DMS153 (cell line): ENCODE measurements around the gene MRPL17.
"Not testable (repeated sequence)": the region's sequence is repeated elsewhere in the genome, so short reads cannot be mapped to it uniquely, and the experiment has no call there.

Experiments used
- DNase-seq: peaks from one replicate; lab custom pipeline; 2025; lab: John Stamatoyannopoulos, UW

MRPL17 gene

DNA sequence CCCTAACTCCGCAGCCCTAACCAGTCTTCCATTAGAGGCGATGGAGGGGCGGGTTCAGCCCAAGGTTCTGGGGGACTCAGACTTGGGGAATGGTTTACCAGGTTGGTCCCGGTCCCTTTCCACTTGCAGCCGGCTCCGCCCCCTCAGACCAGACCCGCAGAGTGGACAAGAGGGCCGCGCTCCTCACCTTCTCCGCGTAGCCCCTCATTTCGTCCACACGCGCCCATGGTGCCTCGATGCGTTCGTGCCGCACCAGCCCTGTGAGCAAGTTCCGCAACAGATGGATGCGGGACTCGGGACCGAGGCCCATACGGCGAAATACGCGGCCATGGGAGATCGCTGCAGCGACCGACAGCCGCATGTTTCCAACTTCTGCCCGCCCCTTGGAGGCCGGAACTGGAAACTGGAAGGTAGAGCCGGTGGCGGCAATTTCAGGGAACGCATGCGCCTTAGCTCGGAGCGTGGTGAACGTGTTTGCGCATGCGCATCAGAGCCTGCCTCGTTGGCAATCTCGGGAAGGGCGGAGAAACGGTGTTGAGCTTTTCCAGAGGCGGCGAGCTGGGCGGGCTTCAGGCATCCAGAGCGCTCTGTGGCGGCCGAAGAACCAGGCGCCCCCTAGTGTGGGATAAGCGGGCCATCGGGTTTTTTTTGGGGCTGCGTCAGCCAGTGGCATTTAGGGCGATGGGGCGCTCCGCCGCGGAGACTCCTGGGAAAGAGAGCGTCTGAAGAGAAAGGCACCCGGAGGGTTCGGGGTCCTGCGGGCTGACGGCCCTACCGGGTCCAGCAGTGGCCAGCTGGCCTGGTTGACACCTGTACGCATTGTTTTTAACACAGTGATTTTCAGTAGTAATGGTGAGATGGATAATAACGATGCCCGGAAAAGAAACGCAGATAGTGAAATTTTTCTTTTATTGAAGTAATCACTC, at the start of gene MRPL17:
TSS of gene MRPL17 (minus strand) at position 405 of the 926 bp plus-strand sequence. CDS start at position 361, 44 bp downstream.
- DNase-seq = peak; percentile 98

DNA sequence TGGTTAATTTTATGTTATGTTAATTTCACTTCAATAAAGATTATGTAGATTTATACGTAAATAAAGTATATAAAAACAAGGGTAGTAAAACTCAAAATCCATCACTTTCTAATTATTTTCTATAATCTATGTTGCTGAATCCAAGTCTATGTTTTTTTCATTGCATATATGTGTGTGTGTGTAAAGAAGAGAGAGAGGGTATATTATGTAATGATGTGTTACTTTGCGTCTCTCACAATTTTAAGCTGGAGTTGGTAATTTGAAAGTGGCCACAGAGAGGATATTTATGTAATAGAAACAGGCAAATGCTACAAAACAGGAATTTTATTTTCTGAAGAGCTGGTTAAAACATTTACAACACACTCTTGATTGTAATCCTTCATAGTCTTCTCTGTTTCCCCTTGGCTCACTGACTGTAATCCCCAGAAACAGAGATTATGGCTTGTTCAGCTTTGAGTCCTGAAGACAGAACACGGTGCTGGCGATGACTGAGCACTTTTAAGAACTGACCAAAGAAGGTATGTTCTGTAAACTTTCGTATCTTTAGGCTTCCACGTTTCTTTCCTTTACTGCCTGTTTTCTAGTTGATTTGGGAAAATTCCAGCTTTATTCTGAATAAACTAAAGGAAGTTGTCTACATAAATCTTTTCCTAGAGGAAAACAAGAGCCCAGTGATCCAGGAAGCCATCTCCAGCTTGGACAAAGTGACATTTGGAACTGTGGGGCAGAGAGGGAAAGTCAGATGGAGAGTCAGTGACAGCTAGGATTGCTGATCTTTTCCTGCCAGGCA, 45.0 kb upstream of the MRPL17 start:
- DNase-seq = no peak

DNA sequence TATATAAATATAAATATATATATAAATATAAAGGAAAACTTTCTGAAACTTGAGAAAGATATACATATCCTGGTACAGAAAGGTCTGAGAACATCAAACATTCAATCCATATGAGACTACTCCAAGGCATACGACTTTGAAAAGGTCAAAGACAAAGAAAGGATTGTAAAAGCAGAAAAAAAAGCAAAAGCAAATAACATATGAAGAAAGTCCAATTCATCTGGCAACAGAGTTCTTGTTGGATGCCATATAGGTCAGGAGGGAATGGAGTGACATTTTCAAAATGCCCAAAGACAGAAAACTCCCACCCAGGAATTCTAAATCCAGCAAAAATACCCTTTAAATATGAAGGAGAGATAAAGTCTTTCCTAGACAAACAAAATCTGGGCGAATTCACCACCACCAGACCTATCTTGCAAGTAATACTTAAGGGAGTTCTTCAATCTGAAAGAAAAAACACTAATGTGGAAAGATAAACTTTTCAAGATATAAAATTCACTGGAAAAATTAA, 42.3 kb upstream of the MRPL17 start:
- DNase-seq = no peak

DNA sequence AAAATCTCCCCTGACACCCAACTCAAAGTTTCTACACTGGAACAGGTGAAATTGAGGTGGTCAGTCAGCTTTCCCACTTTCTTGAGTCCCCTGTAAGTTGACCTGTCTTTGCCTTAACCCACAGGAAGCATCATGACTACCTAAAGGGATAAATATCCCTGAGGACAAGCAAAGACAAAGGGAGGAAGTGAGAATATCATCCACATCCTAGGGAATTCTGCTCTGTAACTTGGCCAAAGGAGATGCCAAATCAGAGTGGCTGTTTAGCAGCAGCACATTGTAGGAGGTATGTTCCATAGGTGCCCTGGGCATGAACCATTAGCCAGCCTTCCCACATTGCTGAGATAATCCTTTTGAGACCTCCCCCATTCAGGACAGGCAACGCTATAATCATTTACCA, 40.9 kb upstream of the MRPL17 start:
- DNase-seq = no peak

DNA sequence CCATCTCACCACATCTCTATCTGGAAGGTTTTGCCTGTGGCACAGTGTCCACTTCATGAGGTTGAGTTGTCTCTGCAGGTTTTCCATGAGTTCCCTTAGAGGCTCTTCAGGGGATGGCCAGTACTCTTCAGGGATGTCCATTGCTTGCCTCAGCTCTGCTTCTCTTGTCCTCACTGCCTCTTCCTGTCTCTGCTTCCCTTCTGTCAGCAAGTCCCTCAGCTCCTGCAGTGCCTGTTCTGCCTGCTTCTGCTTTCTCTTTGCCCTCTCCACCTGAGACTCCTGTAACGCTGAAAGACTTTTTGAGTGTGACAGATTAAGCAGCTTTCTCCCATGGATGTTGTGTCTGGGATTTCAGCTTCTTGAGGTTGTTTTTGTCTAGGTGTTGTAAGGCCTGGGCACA, 38.2 kb upstream of the MRPL17 start:
- no peak for DNase-seq

DNA sequence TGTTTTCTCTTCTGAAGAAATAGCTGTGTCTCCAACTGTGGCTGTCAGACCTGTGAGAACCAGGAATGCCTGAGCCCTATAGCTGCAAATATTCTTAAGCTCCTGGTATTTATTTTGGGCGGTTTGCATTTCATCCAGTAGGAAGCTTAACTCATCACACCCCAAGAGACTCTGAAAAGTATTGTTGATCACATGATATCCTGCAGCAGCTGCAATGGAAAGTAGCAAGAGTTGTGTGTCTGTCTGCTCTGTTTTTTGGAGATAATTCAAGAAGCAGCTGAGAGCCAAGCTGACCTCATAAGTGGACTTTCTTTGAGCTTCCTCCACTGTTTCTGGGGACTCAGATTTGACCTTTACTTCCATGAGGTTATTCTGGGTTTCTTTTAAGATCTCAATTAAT, 36.4 kb upstream of the MRPL17 start:
- DNase-seq = no peak

DNA sequence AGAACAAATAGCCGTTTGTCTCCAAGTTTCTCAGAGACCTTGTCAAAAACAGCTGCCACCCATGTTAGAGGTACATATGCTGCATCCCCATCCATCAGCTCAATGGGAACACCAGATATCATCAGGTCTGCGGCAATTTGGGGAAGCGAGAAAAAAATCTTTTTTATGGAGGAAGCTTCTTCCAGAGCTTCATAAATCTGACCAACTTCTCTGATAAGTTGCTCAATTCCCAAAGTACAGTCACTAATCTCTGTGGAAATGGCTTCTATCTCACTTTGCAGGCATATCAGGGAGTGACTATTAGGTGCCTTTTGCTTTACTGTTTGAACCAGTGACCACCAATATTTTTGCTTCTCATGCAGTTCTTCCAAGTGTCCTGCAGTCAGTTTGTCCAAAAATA, 34.3 kb upstream of the MRPL17 start:
- no peak for DNase-seq

DNA sequence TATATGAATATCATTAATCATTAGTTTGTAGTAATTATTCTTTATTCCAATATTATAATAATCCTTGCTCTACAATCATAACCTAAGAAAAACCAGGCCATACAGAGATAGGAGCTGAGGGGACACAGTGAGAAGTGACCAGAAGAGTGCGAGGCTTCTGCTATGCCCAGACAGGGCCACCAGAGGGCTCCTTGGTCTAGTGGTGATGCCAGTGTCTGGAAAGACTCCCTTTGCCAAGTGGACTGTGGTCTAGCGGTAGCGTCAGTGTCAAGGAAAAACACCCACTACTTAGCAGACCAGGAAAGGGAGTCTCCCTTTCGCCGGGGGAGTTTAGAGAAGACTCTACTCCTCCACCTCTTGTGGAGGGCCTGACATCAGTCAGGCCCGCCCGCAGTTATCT, 28.4 kb upstream of the MRPL17 start:
- not testable (repeated sequence) for DNase-seq

DNA sequence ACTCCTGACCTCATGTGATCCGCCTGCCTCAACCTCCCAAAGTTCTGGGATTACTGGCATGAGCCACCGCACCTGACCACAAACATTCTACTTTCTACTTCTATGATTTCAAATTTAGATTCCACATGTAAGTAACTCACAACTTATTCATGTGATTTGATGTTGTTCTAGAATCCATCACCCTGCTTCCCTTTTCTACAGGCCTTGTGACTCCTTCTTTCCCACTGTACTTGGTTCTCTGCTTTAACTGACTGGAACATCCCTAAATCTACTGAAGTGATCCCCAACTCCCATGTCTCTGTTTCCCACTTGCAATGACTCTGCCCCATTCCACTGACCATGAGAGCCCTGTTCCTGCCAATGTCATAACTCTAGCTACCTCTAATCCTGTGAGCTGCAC, 25.7 kb upstream of the MRPL17 start:
- DNase-seq = no peak

DNA sequence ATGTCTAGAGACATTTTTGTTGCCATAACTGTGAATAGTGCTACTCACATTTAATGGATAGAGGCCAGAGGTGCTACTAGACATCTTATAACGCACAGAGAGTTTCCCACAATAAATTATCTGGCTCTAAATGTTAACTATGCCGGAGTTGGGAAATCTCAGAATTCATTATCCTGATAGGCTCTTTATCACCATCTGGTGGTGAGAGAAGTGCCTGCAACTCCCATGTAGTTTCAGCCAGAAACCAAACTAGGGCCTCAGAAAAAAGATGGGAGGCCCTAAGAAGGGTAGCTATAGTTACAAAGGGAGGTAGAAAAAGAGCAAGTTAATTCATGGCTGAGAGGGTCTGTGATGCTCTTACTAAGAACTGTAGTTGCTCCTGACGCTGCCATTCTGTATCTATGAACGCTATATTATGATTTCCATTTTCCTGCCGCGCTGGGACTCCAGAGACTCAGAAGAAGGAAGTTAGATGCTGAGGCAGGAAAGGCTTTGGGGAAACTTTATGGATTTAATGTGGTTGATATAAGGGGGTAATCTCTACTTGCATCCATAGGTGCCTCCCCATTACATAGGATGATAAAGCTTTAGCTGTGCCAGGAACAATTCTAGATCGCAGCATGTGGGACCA, 22.9 kb upstream of the MRPL17 start:
- peak; percentile 4 for DNase-seq

DNA sequence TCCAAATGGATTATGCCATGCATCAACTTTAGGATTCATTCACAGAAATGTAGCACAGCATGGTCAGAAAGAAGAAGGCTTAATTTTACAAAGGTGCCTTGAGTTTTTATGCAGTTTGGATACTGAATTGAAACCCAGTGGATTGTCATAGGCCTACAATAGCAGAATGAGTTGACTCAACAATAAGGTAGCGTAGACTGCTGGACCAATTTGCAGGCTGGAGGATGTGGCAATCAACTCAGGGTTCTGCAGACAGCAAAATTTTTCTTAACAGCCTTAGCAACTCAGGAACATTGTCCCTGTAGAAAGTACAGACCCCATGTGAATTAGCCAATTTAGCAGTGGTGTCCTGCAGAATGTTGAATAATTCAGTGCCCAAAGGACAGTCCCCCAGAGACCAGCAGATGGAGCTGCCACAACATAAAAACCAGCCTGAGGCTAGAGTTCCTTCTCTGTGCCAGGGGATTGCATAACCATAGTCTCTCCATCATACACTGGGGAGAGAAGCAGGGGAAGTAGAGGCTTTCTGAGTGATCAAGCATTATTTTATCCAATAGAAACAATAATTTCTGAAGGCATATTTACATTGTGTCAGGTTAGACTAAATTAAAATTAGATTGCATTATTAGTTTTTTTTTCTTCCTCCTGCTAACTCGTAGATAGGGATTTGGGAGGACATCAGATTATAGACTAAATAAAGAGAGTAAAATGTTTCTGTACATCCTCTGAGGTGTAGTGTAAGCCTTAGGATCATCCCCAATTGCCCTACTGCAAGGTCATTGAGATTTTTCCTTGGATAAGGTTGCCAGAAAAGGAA, 20.3 kb upstream of the MRPL17 start:
- no peak for DNase-seq

DNA sequence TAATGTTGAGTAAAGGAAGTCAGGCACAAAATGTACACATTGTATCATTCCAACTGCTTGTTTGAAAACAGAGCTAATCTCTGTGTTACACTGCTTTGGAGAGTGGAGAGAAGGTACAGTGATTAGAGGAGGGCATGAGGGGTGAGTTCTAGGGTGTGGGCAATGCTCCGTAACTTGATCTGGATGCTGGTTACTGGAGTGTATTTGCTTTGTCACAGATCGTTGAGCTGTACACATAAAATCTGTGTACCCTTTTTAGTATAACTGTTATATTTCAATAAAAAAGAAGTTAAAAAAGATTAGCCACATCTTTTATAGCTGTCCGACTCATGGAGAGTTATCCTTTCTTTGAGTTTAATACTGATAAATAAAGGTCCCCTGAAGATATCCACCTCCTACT, 18.8 kb upstream of the MRPL17 start:
- DNase-seq = not testable (repeated sequence)

DNA sequence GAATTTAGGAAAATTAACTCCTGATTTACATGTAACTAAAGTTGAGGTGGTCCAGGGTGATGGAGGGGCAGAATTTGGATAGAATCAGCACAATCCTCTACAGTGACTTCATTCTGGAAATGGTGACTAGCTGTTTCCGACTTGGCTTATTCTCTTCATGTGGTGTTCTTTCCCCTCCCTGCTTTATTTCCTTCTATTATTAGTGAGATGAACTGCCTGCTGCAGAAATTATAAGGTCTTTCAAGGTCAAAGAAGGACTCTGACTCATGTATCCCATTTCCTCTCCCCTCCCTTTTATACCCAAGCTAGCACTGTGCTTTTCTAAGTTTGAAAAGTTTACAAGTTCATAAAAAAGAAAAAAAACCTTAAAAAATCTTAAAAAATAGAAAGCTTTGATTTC, 12.2 kb upstream of the MRPL17 start:
- no peak for DNase-seq

DNA sequence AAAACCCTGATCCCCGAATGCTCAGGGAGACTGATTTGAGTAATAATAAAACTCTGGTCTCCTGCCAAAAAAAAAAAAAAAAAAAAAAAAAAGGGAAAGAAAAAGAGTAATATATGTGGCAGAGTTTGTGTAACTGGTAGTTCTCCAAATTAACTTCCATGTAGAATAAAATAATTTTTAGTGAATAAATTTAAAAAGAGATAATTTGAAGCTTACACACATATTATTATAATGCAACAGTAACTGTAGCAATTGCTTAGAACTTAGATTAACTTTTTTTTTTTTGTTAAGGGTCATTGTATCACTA, 11.0 kb upstream of the MRPL17 start:
- DNase-seq = no peak

DNA sequence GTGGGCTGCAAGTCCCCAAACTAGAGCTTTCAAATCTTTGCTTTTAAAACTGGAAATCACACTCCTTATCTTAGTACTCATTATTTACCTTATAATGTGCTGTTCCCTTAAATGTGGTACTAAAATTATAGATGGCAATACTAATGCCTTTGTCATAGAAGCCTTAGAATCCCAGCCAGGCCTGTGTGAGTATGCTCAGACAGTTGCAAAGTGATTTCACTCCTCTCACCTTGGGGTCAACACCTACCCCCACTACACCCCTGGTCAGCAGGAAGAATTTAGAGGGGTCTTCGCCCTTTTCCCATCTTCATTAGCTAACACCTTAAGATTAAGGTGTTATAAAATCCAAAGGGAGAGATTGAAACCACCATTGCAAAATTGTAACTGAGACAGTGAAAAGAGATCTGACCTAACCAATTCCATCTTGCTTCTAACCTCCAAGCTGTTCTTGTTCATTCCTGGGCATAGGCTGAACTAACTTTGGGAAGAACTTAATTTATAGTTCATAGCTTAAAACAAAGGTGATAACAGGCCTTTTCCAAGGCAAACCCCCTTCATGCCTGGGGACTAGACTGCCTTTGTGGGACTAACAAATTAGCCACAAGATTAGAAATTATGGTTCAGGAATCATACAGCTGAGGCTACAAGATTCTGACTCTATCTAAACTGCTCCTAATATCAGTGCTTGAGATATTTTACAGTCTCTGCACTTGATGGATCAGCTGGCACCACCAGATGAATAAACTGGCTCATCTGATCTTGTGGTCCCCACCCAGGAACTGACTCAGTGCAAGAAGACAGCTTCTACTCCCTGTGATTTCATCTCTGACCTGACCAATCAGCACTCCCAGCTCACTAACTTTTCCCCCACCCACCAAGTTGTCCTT, 10.4 kb upstream of the MRPL17 start:
- DNase-seq = no peak

DNA sequence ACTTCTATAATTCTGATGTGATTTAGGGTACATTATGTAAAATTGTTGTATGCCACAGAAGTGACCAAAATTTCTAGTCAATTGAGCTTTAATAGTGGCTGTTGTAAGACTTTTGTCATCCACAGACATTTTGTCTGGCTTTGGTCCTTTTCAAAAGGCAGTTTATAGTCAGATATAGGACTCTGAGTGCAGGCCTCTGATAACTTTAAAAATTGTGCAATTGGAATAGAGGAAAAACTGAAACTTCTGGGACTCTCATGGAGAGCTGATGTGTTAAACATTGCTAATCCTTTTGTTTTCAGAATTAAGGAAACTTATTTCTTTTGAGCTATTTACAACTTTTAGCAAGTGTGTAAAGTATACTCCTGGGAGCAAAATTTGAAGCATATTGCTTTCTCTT, 9.0 kb upstream of the MRPL17 start:
- DNase-seq = no peak

DNA sequence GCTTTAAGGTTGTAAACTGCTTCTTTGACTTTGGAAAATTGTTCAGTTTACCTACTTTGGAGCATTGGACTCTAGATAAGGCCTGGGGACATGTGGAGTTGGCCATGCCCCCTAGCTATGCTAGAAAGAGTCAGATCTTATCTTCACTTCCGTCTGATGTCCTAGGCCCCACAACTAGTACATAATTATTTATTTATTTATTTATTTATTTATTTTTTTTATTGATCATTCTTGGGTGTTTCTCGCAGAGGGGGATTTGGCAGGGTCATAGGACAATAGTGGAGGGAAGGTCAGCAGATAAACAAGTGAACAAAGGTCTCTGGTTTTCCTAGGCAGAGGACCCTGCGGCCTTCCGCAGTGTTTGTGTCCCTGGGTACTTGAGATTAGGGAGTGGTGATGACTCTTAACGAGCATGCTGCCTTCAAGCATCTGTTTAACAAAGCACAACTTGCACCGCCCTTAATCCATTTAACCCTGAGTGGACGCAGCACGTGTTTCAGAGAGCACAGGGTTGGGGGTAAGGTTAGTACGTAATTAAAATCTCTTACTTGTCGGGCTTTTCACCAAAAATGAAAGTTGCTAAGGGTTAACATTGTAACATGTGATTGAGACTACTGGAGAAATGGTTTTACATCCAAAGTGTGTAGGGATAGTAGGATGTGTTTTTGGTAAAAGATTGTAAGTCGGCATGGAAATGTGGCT, 7.4 kb upstream of the MRPL17 start:
- not testable (repeated sequence) for DNase-seq

DNA sequence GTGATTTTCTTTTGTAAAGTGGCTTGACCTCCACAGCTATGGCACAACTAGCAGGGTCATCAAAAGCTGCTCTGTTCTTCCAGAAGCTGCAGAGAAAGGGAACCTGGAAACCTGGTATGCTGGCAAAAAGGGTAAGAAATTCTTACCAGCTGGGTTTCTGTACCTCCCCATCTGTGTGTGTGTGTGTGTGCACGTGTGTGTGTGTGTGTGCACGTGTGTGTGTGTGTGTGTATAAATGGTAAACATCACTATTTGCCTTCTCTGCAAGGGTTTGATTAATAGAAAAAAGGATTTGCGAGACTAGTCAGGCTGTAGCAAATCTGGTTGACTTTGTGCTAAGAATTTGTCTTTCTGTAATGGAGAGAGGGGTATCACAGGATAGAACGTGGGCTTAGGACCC, 4.7 kb upstream of the MRPL17 start:
- no peak for DNase-seq

DNA sequence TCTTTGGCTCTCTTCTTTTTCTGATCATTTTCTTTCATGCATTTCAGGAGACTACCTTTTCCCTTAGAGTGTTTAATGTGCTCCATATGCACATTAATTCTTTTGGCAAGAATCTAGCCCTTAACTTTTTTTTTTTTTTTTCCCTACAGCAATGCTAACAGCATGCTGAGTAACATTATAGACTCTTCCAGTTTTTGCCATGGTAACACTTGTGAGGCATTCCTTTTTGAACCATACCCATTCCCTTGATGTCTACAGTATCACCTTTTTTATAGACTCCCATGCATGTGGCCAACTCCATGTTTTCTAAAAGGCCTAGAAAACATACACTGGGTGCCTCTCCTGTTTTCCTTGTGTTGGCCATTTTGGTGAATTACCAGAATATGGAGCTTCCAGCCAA, 2.9 kb upstream of the MRPL17 start:
- DNase-seq = no peak

DNA sequence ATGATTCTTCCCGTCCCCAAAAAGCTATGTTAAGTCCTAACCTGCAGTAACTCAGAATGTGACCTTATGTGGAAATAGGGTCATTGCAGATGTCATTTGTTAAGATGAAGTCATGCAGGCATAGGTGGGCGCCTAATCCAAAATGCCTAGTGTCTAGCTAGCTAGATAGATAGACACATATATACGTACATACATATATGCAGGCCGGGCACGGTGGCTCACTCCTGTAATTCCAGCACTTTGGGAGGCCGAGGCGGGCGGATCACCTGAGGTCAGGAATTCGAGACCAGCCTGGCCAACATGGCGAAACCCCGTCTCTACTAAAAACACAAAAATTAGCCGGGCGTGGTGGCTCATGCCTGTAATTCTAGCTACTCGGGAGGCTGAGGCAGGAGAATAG, 928 bp upstream of the MRPL17 start:
- not testable (repeated sequence) for DNase-seq
